CD4-positive, alpha-beta T cell treated with Interleukin-15 for 4 hours (primary cell): ENCODE data around the gene VMAC.
"Not testable (repeated sequence)": the region's sequence is repeated elsewhere in the genome, so short reads cannot be mapped to it uniquely, and the experiment has no call there.

Source experiments
- DNase-seq: peaks from one replicate; pipeline ENCODE4 v3.0.0-alpha.2; 2020; ENCODE audit warnings: low spot score

Gene VMAC

GRCh38 chr19:5884065-5884811 is 20.4 kb upstream of the VMAC start:
- not testable (repeated sequence) for DNase-seq

DNA sequence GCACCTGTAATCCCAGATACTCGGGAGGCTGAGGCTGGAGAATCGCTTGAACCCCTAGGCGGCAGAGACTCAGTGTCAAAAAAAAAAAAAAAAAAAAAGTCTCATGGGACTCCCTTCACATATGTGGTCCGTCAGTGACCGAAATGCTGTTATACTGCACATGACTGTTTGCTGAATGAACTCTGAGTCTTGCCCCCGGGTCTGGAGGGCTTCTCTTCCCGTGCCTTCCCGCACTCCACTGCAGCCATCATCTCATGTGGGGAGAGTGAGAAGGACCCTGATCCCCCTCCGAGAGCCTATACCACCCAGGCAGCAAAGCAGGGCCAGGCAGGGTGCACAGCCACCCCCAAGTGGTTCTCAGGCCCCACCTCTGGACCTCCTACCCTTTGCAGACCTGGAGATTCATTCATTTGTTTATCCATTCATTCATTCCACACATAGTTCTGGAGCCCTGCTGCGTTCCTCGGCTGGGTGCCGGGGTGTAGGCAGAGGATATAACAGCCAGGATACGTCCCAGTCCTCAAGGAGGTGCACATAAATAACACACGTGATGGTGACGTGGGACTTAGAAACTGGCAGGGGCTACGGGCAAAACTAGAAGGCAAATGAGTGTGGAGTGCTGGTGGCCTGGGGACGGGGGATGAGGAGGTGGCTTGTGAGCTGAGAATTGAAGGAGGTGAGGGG is 15.2 kb upstream of the VMAC start:
- DNase-seq, result no peak

GRCh38 chr19:5890099-5890498 is 14.6 kb upstream of the VMAC start:
- no peak for DNase-seq

DNA sequence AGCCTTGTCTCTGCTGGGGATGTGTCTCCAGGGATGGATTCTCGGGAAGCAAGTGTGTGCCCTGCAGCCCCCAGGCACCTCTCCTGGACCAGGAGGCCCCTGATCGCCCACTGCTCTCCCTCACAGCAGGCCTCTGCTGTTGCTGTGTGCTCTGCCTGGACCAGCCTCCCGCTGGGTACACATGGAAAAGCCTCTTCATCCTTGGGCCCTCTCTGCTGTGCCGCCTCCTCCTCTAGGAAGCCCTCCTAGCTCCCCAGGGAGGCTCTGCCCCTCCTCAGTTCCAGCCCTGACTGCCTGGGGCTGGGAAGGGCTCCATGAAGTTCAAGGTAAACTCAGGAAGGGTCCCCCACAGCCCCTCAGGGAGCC is 13.1 kb upstream of the VMAC start:
- no peak for DNase-seq

GRCh38 chr19:5891938-5892771 is 12.5 kb upstream of the VMAC start:
- no peak for DNase-seq

GRCh38 chr19:5892772-5893275 is 11.8 kb upstream of the VMAC start:
- no peak for DNase-seq

GRCh38 chr19:5893296-5893903 is 11.3 kb upstream of the VMAC start:
- no peak for DNase-seq

DNA sequence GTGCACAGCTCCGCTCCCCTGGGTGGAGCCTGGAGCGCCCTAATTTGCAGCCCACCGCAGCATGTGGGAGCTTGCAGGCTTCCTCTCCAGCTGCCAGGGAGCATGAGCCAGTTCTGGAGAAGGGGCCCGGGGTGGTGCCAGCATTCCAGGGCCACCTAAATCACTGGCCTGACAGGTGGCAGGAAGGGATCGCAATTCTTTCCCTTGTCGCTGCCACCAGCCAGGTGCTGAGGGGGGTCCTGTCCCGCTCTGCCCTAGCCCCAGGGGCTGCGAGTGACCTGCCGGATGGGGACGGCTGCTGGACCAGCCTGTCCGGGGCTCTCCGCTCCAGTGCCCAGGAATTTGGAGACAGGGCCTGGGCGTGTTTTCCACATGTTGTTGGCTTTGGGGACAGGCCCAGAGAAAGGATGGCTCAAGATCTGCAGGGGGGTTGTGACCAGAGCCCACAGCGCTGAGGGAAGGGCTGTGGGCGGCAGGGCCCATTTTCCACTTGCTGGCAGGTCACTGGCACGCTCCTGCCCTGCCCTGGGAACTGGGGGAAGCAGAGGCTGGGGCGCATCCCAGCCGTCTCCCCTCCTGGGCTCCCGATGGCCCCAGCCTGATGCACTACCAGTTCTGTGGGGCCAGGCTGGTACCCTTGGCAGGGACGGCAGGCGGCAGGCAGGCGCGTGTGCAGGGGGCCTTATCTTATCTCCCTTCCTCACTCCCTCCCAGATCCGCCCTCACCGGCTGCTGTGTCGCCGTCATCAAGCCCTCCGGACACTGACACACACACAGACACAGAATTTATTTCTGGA is 10.6 kb upstream of the VMAC start:
- no peak for DNase-seq

GRCh38 chr19:5894704-5895349 is 9.8 kb upstream of the VMAC start:
- no peak for DNase-seq

GRCh38 chr19:5895409-5895808 is 9.3 kb upstream of the VMAC start:
- no peak for DNase-seq

- no peak for DNase-seq
Observed at GRCh38 chr19:5895890-5896289, 8.8 kb upstream of the VMAC start.

GRCh38 chr19:5896365-5897076 is 8.2 kb upstream of the VMAC start:
- no peak for DNase-seq

- no peak for DNase-seq
Observed at GRCh38 chr19:5897189-5897969, 7.3 kb upstream of the VMAC start.

GRCh38 chr19:5899728-5900526 is 4.7 kb upstream of the VMAC start:
- no peak for DNase-seq

- DNase-seq, result no peak
Observed at GRCh38 chr19:5900976-5901375, 3.7 kb upstream of the VMAC start.

DNA sequence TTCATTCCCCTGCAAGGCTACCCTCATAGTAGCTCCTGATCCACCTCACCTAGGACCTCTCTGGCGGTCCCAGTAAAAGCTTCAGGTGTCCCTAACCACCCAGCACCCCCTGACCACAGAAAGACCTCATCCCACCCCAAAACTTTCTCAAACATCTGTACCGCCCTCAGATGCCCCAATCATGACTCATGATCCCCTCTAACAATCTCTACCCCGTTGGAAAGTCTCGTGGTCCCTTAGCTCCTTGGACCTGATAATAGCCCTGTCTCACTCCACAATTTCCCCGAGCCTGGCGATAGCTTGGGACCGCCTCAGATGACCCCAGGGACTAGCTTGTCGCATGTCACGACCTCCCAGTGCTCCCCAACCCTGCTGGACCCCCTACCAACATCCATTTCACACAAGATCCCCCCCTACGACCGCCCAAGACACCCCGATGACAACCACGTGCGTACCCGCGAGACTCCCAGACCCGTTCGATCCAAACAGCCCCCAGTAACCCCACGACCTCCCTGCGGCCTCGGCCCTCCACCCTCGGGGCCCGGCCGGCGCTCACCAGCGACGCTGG is 1.5 kb upstream of the VMAC start:
- no peak for DNase-seq

- DNase-seq, result peak; percentile 96
Observed at GRCh38 chr19:5903624-5904351, 884 bp upstream of the VMAC start, which contains the start of gene NDUFA11. NDUFA11 (minus strand) TSS chr19:5903790; CDS start chr19:5903708, 82 bp downstream.
